HCT116 (cell line): ENCODE measurements around the gene ANXA4. TPM values are rescaled to one million over a fixed set of nuclear protein-coding genes. Genes with fewer than 3 reads are reported as not detected.

Experiments
- ATAC-seq: fragments of 200-7000 bp; cut with Tn5 transposase; 2 replicates; pipeline ENCODE4 v1.9.1; 2020; ENCODE audit warnings: mild to moderate bottlenecking, moderate library complexity
- BruUV-seq: library from RNA; stranded (reverse); fragments of 400-500 nt; replicated peaks from 2 replicates; lab custom pipeline; 2021; lab: Mats Ljungman, UMichigan
- CTCF ChIA-PET: fragments of 300-600 bp; sonication (Branson Sonifier 250); formaldehyde crosslinking; loops from one replicate; lab custom pipeline; 2021; ENCODE audit warnings: antibody characterized with exemption; lab: Charles Lee
- POLR2A ChIA-PET: fragments of 300-600, 350-600 bp; sonication (Branson Sonifier 250); formaldehyde crosslinking; loops from one replicate; lab custom pipeline; 2021; ENCODE audit warnings: antibody characterized with exemption; lab: Charles Lee
- RAD21 ChIA-PET, 2 experiments: fragments of 300-600 bp; sonication (Branson Sonifier 250); formaldehyde crosslinking; loops; one replicate each; lab custom pipeline; 2023; ENCODE audit warnings: low total read pairs in 2 of 2; ENCODE audit not compliant: uncharacterized antibody in 2 of 2, unreplicated experiment in 2 of 2, low non-redundant PET in 1 of 2; lab: Charles Lee
- DNase-seq: peaks from one replicate; pipeline ENCODE4 v3.0.0-alpha.2; 2010; ENCODE audit warnings: low read depth, low spot score
- H2AFZ ChIP-seq: fragments of 200-600 bp; shearing (Covaris generic), sonication (generic); 2 replicates; pipeline ENCODE4 v1.6.1; 2017; ENCODE audit warnings: low read depth, mixed run types, mixed read lengths, antibody characterized with exemption, low read length; ENCODE audit not compliant: poor library complexity, severe bottlenecking
- H3K27ac ChIP-seq: 2 replicates; pipeline ENCODE4 v1.5.1; 2012; ENCODE audit warnings: low read depth, low read length
- H3K27me3 ChIP-seq: fragments of 200-600 bp; sonication (generic); 2 replicates; pipeline ENCODE4 v1.6.1; 2016; ENCODE audit warnings: mixed run types, low read length, mixed read lengths; ENCODE audit not compliant: insufficient read depth
- H3K36me3 ChIP-seq, 2 experiments: fragments of 200-500 bp in 1 of 2; fragments of 200-600 bp in 1 of 2; sonication (Bioruptor generic) in 1 of 2; sonication (generic) in 1 of 2; 2 replicates each; pipeline versions ENCODE4 v1.5.1 to v1.6.1; 2014 to 2016; ENCODE audit warnings: low read length in 2 of 2, inconsistent platforms in 1 of 2, mixed read lengths in 1 of 2, mixed run types in 1 of 2; ENCODE audit not compliant: insufficient read depth in 2 of 2, control insufficient read depth in 1 of 2
- H3K4me1 ChIP-seq, 2 experiments: fragments of 200-600 bp in 1 of 2; sonication (generic) in 1 of 2; 2 replicates each; pipeline versions ENCODE4 v1.5.1 to v1.6.1; 2012 to 2017; ENCODE audit warnings: low read length in 2 of 2, inconsistent platforms in 1 of 2, mild to moderate bottlenecking in 1 of 2, mixed read lengths in 1 of 2, mixed run types in 1 of 2, moderate library complexity in 1 of 2; ENCODE audit not compliant: insufficient read depth in 2 of 2, control insufficient read depth in 1 of 2
- H3K4me2 ChIP-seq: fragments of 200-600 bp; sonication (generic); 2 replicates; pipeline ENCODE4 v1.6.1; 2017; ENCODE audit warnings: mixed run types, low read length, mixed read lengths
- H3K4me3 ChIP-seq, 2 experiments: fragments of 200-600 bp in 1 of 2; sonication (generic) in 1 of 2; replicated peaks in 1 of 2; 2 replicates each; pipeline ENCODE4 v1.5.1; 2011 to 2016; ENCODE audit warnings: low read length in 2 of 2, control low read depth in 1 of 2, low read depth in 1 of 2, mild to moderate bottlenecking in 1 of 2, mixed read lengths in 1 of 2, mixed run types in 1 of 2
- H3K79me2 ChIP-seq: fragments of 200-600 bp; sonication (generic); 2 replicates; pipeline ENCODE4 v1.6.1; 2017; ENCODE audit warnings: mild to moderate bottlenecking, mixed run types, low read length, moderate library complexity, mixed read lengths; ENCODE audit not compliant: insufficient read depth
- H3K9ac ChIP-seq: fragments of 200-600 bp; sonication (generic); 2 replicates; pipeline ENCODE4 v1.6.1; 2016; ENCODE audit warnings: low read length, mixed read lengths
- H3K9me2 ChIP-seq: fragments of 200-600 bp; sonication (generic), shearing (Covaris generic); 2 replicates; pipeline ENCODE4 v1.6.1; 2017; ENCODE audit warnings: mixed run types, mild to moderate bottlenecking, moderate library complexity; ENCODE audit not compliant: insufficient read depth
- H3K9me3 ChIP-seq, 2 experiments: fragments of 200-500 bp in 1 of 2; fragments of 200-600 bp in 1 of 2; sonication (Bioruptor generic) in 1 of 2; sonication (generic) in 1 of 2; 2 replicates each; pipeline ENCODE4 v1.6.1; 2014 to 2017; ENCODE audit warnings: low read length in 2 of 2, mixed read lengths in 2 of 2, inconsistent platforms in 1 of 2, low read depth in 1 of 2, mild to moderate bottlenecking in 1 of 2, mixed run types in 1 of 2, moderate library complexity in 1 of 2; ENCODE audit not compliant: control insufficient read depth in 1 of 2, insufficient read depth in 1 of 2
- H4K20me1 ChIP-seq: fragments of 200-600 bp; sonication (generic), shearing (Covaris generic); 2 replicates; pipeline ENCODE4 v1.6.1; 2017; ENCODE audit warnings: mixed run types, mild to moderate bottlenecking, moderate library complexity; ENCODE audit not compliant: insufficient read depth
- ATF3 ChIP-seq: IDR thresholded peaks from 2 replicates; pipeline ENCODE4 v1.6.1; 2012
- CBX3 ChIP-seq: IDR thresholded peaks from 2 replicates; pipeline ENCODE4 v1.6.1; 2012; ENCODE audit warnings: low read depth
- CEBPB ChIP-seq: IDR thresholded peaks from 2 replicates; pipeline ENCODE4 v1.6.1; 2012; ENCODE audit warnings: low read depth
- CTCF ChIP-seq, 3 experiments: fragments of 200-600 bp in 1 of 3; sonication (generic) in 1 of 3; IDR thresholded peaks in 2 of 3; conservative IDR thresholded peaks in 1 of 3; 2 replicates each; pipeline ENCODE4 v1.5.1; 2012 to 2017; ENCODE audit warnings: low read depth in 2 of 3, low read length in 2 of 3, antibody characterized with exemption in 1 of 3, borderline replicate concordance in 1 of 3, control low read depth in 1 of 3, mild to moderate bottlenecking in 1 of 3, mixed read lengths in 1 of 3, mixed run types in 1 of 3, moderate library complexity in 1 of 3; ENCODE audit not compliant: insufficient read depth in 1 of 3
- EGR1 ChIP-seq: IDR thresholded peaks from 2 replicates; pipeline ENCODE4 v1.6.1; 2012; ENCODE audit warnings: low read depth
- ELF1 ChIP-seq: IDR thresholded peaks from 2 replicates; pipeline ENCODE4 v1.6.1; 2012; ENCODE audit warnings: low read depth, borderline replicate concordance
- EZH2phosphoT487 ChIP-seq: fragments of 200-600 bp; IDR thresholded peaks from 2 replicates; pipeline ENCODE4 v1.6.1; 2018; ENCODE audit warnings: antibody characterized with exemption, borderline replicate concordance
- FOSL1 ChIP-seq: IDR thresholded peaks from 2 replicates; pipeline ENCODE4 v1.6.1; 2012; ENCODE audit warnings: low read depth
- JUND ChIP-seq: IDR thresholded peaks from 2 replicates; pipeline ENCODE4 v1.6.1; 2012
- MAX ChIP-seq: IDR thresholded peaks from 2 replicates; pipeline ENCODE4 v1.6.1; 2012
- POLR2A ChIP-seq: IDR thresholded peaks from 2 replicates; pipeline ENCODE4 v1.7.0; 2011; ENCODE audit warnings: borderline replicate concordance; ENCODE audit not compliant: insufficient read depth, insufficient read length; ENCODE audit errors: extremely low read depth
- POLR2AphosphoS5 ChIP-seq: IDR thresholded peaks from 2 replicates; pipeline ENCODE4 v1.6.1; 2011; ENCODE audit warnings: mild to moderate bottlenecking, low read depth, low read length, moderate library complexity
- REST ChIP-seq: IDR thresholded peaks from 2 replicates; pipeline ENCODE4 v1.6.1; 2012; ENCODE audit warnings: low read depth
- SIN3A ChIP-seq: IDR thresholded peaks from 2 replicates; pipeline ENCODE4 v1.6.1; 2012; ENCODE audit warnings: low read depth
- SRF ChIP-seq: IDR thresholded peaks from 2 replicates; pipeline ENCODE4 v1.6.1; 2012; ENCODE audit warnings: low read depth
- ZNF274 ChIP-seq: fragments of 200-500 bp; sonication (Bioruptor generic); IDR thresholded peaks from 2 replicates; pipeline ENCODE4 v1.6.1; 2014; ENCODE audit warnings: mild to moderate bottlenecking, low read depth, low read length, inconsistent platforms
- intact Hi-C: fragments of 100-400 bp; cut with micrococcal nuclease; formaldehyde crosslinking; loops from 2 replicates; pipeline ENCODE4 v1.10.0; 2022
- total RNA-seq: library from RNA; stranded (reverse); gene quantifications from one replicate; pipeline ENCODE4 v1.2.1, GENCODE V29; 2021; ENCODE audit not compliant: unreplicated experiment

ANXA4 gene
- total RNA-seq, 1 experiment from 2014 or later: 64.6 TPM

GRCh38 chr2:69715964-69716363 is 26.0 kb upstream of the ANXA4 start:
- DNase-seq: no peak
- Histone ChIP-seq H3K9me3 (no peaks in the 10 kb centered on the region), H3K79me2 (no peaks in the 10 kb centered on the region), H3K4me1 (peaks cover 0 to 4% of the 10 kb centered on the region in 2 experiments; a peak in 1 of 4 replicates), H3K9ac (no peak overlapping the region), H3K4me3 (no peak overlapping the region), H3K27ac (no peak overlapping the region), H2AFZ (no peak overlapping the region), H3K27me3 (no peaks in the 10 kb centered on the region), H3K9me2 (no peaks in the 10 kb centered on the region), H3K4me2 (no peak overlapping the region), H4K20me1 (no peaks in the 10 kb centered on the region), H3K36me3 (no peaks in the 10 kb centered on the region)
- no TSS peak for BruUV-seq
- ChIA-PET RAD21 (no interaction called here), CTCF (interaction anchor here (1.2 kb wide), 1 partner anchor 9 kb away, joined by 9 read pairs; no protein-coding TSS in a partner anchor), POLR2A (no interaction called here)
- ATAC-seq: no peak
- TF ChIP-seq ZNF274 (no peak), CEBPB (no peak), ATF3 (no peak), CBX3 (no peak), SRF (no peak), EGR1 (no peak), FOSL1 (no peak), CTCF (IDR thresholded peaks at IDR 0.05 in 2 of 3, conservative IDR thresholded peaks at IDR 0.05 in 1 of 3; ENCODE audit: borderline replicate concordance in 1 of 3, insufficient read depth in 1 of 3, low read depth in 2 of 3, low read length in 2 of 3) (no peak), SIN3A (no peak), MAX (no peak), EZH2phosphoT487 (no peak), JUND (no peak), POLR2A (no peak), ELF1 (no peak), POLR2AphosphoS5 (no peak), REST (no peak)
- intact Hi-C loops: loop anchor here (10.0 kb wide), 1 partner anchor 331 kb away; the partner anchor contains the start of gene GFPT1
